GM13976 (cell line): Measurements from ENCODE around the gene GABBR2.

Source experiments
- DNase-seq: peaks from one replicate; pipeline ENCODE4 v3.0.0; 2012; ENCODE audit warnings: low spot score
- CTCF ChIP-seq: IDR thresholded peaks from 2 replicates; pipeline ENCODE4 v1.5.1; 2012; ENCODE audit warnings: borderline replicate concordance, mild to moderate bottlenecking; ENCODE audit not compliant: insufficient read depth; ENCODE audit errors: extremely low read depth, missing control alignments, control extremely low read depth
- in situ Hi-C: fragments of 300-500 bp; cut with MboI; formaldehyde crosslinking; loops from one replicate; pipeline ENCODE4 v1.12.0; 2022; ENCODE audit warnings: low sequenced_read_pairs, mixed read lengths, inconsistent platforms; ENCODE audit not compliant: unreplicated experiment

The GABBR2 gene

GRCh38 chr9:98491828-98492227, 216.9 kb downstream of the GABBR2 start:
- no peak for DNase-seq
- in situ Hi-C loops = no loop called here
- TF ChIP-seq CTCF = no peak

- in situ Hi-C loops = no loop called here
- TF ChIP-seq CTCF = no peak
- DNase-seq = no peak
Observed at GRCh38 chr9:98491231-98491651, 217.5 kb downstream of the GABBR2 start.

GRCh38 chr9:98488571-98489312, 220.0 kb downstream of the GABBR2 start:
- DNase-seq = no peak
- in situ Hi-C loops = no loop called here
- no peak for TF ChIP-seq CTCF

GRCh38 chr9:98485706-98486105, 223.0 kb downstream of the GABBR2 start:
- TF ChIP-seq CTCF = no peak
- in situ Hi-C loops = no loop called here
- DNase-seq = no peak

GRCh38 chr9:98484162-98484561, 224.6 kb downstream of the GABBR2 start:
- DNase-seq = no peak
- in situ Hi-C loops = no loop called here
- no peak for TF ChIP-seq CTCF

GRCh38 chr9:98482226-98482625, 226.5 kb downstream of the GABBR2 start:
- TF ChIP-seq CTCF = no peak
- no peak for DNase-seq
- in situ Hi-C loops = no loop called here
